Neural progenitor cell (in vitro differentiated cells): Measurements from ENCODE around the gene MACO1. TPM values are rescaled to one million over a fixed set of nuclear protein-coding genes. Genes with fewer than 3 reads are reported as not detected.

Experiments
- DNase-seq: peaks from one replicate; pipeline ENCODE4 v3.0.0-alpha.2; 2016; ENCODE audit warnings: low spot score
- H2AFZ ChIP-seq: fragments of 200-600 bp; sonication (generic); replicated peaks from 2 replicates; pipeline ENCODE4 v1.6.1; 2016; ENCODE audit warnings: antibody characterized with exemption
- H3F3A ChIP-seq: fragments of 200-600 bp; sonication (generic); 2 replicates; pipeline ENCODE4 v1.6.1; 2016; ENCODE audit warnings: antibody characterized with exemption, low read depth
- H3K27ac ChIP-seq: fragments of 200-600 bp; sonication (generic); 2 replicates; pipeline ENCODE4 v1.5.1; 2016; ENCODE audit warnings: mild to moderate bottlenecking
- H3K27me3 ChIP-seq: fragments of 200-600 bp; sonication (generic); 2 replicates; pipeline ENCODE4 v1.6.1; 2016; ENCODE audit warnings: mild to moderate bottlenecking, moderate library complexity
- H3K36me3 ChIP-seq: fragments of 200-600 bp; sonication (generic); 2 replicates; pipeline ENCODE4 v1.5.1; 2016
- H3K4me1 ChIP-seq: fragments of 200-600 bp; sonication (generic); 2 replicates; pipeline ENCODE4 v1.6.1; 2016; ENCODE audit warnings: mixed run types
- H3K4me2 ChIP-seq: fragments of 200-600 bp; sonication (generic); 2 replicates; pipeline ENCODE4 v1.6.1; 2016
- H3K4me3 ChIP-seq: fragments of 200-600 bp; sonication (generic); 2 replicates; pipeline ENCODE4 v1.5.1; 2016
- H3K79me2 ChIP-seq: fragments of 200-600 bp; sonication (generic); 2 replicates; pipeline ENCODE4 v1.6.1; 2016; ENCODE audit warnings: low read depth
- H3K9ac ChIP-seq: fragments of 200-600 bp; sonication (generic); 2 replicates; pipeline ENCODE4 v1.6.1; 2016
- H3K9me3 ChIP-seq: fragments of 200-600 bp; sonication (generic); 2 replicates; pipeline ENCODE4 v1.5.1; 2016; ENCODE audit warnings: low read depth
- H4K20me1 ChIP-seq: fragments of 200-600 bp; sonication (generic); 2 replicates; pipeline ENCODE4 v1.6.1; 2016; ENCODE audit warnings: low read depth
- H3K27ac Mint-ChIP-seq: 3 replicates; pipeline ENCODE4 v1.8.0; 2021; ENCODE audit warnings: mixed read lengths
- H3K27me3 Mint-ChIP-seq: 2 replicates; pipeline ENCODE4 v1.8.0; 2022; ENCODE audit warnings: low read depth, mild to moderate bottlenecking, inconsistent platforms, moderate library complexity, mixed read lengths; ENCODE audit not compliant: insufficient read depth
- H3K36me3 Mint-ChIP-seq: 3 replicates; pipeline ENCODE4 v1.8.0; 2021; ENCODE audit warnings: mixed read lengths
- H3K4me1 Mint-ChIP-seq: 3 replicates; pipeline ENCODE4 v1.8.0; 2021; ENCODE audit warnings: mixed read lengths
- H3K4me3 Mint-ChIP-seq: 3 replicates; pipeline ENCODE4 v1.8.0; 2021; ENCODE audit warnings: mild to moderate bottlenecking, moderate library complexity, mixed read lengths
- H3K9me3 Mint-ChIP-seq: 3 replicates; pipeline ENCODE4 v1.8.0; 2020; ENCODE audit warnings: mixed read lengths
- CTCF ChIP-seq: fragments of 200-600 bp; sonication (generic); IDR thresholded peaks from 2 replicates; pipeline ENCODE4 v1.5.1; 2017; ENCODE audit warnings: antibody characterized with exemption, mild to moderate bottlenecking
- EZH2 ChIP-seq: fragments of 200-600 bp; sonication (generic); IDR thresholded peaks from 2 replicates; pipeline ENCODE4 v1.6.1; 2017; ENCODE audit warnings: antibody characterized with exemption, mild to moderate bottlenecking, moderate library complexity
- EZH2phosphoT487 ChIP-seq: fragments of 200-600 bp; sonication (generic); IDR thresholded peaks from 2 replicates; pipeline ENCODE4 v1.6.1; 2017; ENCODE audit warnings: antibody characterized with exemption
- total RNA-seq: library from RNA; depleted of rRNA; stranded (reverse); fragments of >200 nt; gene quantifications from 2 replicates; pipeline ENCODE4 v1.2.3, GENCODE V29; 2015; ENCODE audit warnings: low replicate concordance

The MACO1 gene
- total RNA-seq, 1 donor from 2014 or later: 17.7 TPM

DNA sequence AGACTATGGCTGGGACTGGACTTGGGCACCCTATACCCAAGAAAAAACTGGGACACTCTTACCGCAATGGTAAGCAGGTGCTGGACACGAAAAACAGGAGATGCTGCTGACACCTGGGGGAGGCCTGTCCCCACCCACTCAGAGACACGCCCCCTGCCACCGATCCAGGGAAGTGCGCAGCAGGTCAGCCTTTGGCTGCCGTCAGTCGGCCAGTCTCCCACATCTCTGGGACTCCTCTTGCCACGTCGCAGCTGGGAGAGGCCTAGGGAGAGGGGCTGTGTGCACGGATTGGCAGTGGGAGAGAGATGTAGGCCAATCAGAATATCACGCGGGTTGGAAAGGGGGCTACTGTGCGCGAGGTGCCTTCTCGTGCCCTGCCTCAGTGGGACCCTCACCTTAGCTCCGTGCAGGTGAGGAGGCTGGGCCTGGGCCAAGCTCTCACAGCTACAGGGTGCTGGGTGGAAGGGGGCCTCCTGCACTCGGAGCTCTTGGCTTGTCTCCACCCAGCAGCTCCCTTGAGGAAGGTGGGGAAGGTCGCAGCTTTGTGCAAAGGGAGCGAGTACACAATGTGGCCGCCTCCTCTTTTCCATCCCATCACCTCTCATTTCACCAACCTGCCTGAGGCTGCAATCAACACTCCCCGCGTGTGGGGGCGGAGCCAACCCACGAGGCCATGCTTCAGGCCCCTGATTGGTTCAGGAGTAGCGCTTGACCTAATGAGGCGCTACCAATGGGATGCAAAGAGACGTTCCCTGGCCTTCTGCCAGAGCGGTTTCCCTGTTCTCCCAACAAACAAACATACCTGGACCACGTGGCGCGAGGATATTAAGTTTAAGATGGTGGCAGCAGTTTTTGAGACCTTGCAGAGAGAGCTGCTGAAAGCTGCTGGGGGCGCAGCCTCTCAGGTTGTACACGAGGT, 87.0 kb downstream of the MACO1 start:
- Histone ChIP-seq H3K36me3 (no peaks in the 10 kb centered on the region), H3K79me2 (no peaks in the 10 kb centered on the region), H3K9ac (no peak overlapping the region), H3F3A (no peaks in the 10 kb centered on the region), H3K27me3 (no peaks in the 10 kb centered on the region), H4K20me1 (no peaks in the 10 kb centered on the region), H3K27ac (no peak overlapping the region), H3K9me3 (no peaks in the 10 kb centered on the region), H3K4me1 (no peaks in the 10 kb centered on the region), H2AFZ (peak overlapping the region; percentile 19), H3K4me2 (no peak overlapping the region), H3K4me3 (no peak overlapping the region)
- Mint-ChIP-seq H3K9me3 (peaks cover 3% of the 10 kb centered on the region), H3K36me3 (no peaks in the 10 kb centered on the region), H3K4me3 (no peak overlapping the region), H3K27me3 (no peaks in the 10 kb centered on the region), H3K4me1 (peaks cover 13% of the 10 kb centered on the region), H3K27ac (no peak overlapping the region)
- TF ChIP-seq CTCF: no peak
- TF ChIP-seq EZH2phosphoT487: no peak
- TF ChIP-seq EZH2: no peak
- DNase-seq: peak; percentile 23

DNA sequence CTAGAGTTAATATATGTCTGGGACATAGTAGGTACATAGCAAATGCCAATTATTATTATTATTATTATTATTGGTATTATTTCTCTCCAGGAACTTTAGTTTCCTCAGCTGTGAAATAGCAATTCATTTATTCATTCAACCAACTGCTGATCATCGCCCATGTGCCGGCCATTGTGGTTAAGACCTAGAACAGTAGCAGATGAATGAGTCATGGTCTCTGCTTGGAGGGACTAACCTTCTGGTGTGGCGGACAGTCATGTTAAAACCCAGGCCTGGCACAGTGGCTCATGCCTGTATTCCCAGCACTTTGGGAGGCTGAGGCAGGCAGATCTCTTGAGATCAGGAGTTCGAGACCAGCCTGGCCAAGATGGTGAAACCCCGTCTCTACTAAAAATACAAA, 88.9 kb downstream of the MACO1 start:
- H3K27ac ChIP-seq: no peak overlapping the region
- no peak overlapping the region for H3K27ac Mint-ChIP-seq
- H4K20me1 ChIP-seq: no peaks in the 10 kb centered on the region
- H3K27me3 ChIP-seq: no peaks in the 10 kb centered on the region
- TF ChIP-seq CTCF (no peak), EZH2 (no peak), EZH2phosphoT487 (no peak)
- H3K4me2 ChIP-seq: no peak overlapping the region
- H3F3A ChIP-seq: no peaks in the 10 kb centered on the region
- H3K4me3 Mint-ChIP-seq: no peak overlapping the region
- peaks cover 19% of the 10 kb centered on the region for H3K4me1 Mint-ChIP-seq
- H3K9me3 Mint-ChIP-seq: peaks cover 2% of the 10 kb centered on the region
- no peak for DNase-seq
- H2AFZ ChIP-seq: no peak overlapping the region
- no peak overlapping the region for H3K9ac ChIP-seq
- no peaks in the 10 kb centered on the region for H3K4me1 ChIP-seq
- H3K27me3 Mint-ChIP-seq: peaks cover 2% of the 10 kb centered on the region
- no peaks in the 10 kb centered on the region for H3K36me3 ChIP-seq
- no peaks in the 10 kb centered on the region for H3K9me3 ChIP-seq
- no peak overlapping the region for H3K4me3 ChIP-seq
- no peaks in the 10 kb centered on the region for H3K79me2 ChIP-seq
- H3K36me3 Mint-ChIP-seq: no peaks in the 10 kb centered on the region

DNA sequence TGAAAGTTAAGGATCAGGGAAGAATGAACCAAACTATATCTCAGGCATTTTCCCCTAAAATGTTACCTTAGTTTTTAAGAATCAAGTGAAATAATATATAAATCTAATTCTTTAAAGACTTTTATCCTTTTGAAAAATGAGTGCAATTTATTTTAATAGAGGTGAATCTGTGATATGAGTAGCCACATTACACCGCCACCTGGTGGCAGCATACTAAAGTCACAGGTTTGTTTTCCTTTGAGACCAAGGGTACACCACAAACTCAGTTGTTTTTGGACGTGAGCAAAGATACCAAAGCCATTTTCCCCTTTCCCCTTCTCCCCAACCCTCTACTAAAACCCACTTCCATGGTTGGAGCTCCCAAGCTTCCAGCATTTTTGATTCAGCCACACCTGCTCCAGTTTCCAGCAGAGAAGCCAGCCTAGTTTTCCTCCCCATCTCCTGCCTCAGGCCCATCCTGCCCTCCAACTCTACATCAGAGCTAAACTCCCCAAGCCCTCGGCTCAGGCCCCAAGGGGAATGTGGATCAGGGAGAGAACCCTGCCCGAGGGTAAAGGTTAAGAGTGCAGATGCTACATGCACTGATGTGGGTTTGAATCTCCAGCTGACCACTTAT, 89.9 kb downstream of the MACO1 start:
- Mint-ChIP-seq H3K4me1 (peaks cover 19% of the 10 kb centered on the region), H3K9me3 (peaks cover 2% of the 10 kb centered on the region), H3K27me3 (peaks cover 2% of the 10 kb centered on the region), H3K4me3 (no peak overlapping the region), H3K36me3 (no peaks in the 10 kb centered on the region), H3K27ac (peak overlapping the region; percentile 70)
- H3K27ac ChIP-seq: no peak overlapping the region
- H3K4me1 ChIP-seq: no peaks in the 10 kb centered on the region
- no peaks in the 10 kb centered on the region for H3K27me3 ChIP-seq
- no peaks in the 10 kb centered on the region for H4K20me1 ChIP-seq
- DNase-seq: peak; percentile 72
- no peak overlapping the region for H3K4me2 ChIP-seq
- peak overlapping the region; percentile 86 for H2AFZ ChIP-seq
- no peak overlapping the region for H3K9ac ChIP-seq
- TF ChIP-seq CTCF (peak; percentile 87), EZH2phosphoT487 (no peak), EZH2 (no peak)
- no peaks in the 10 kb centered on the region for H3K79me2 ChIP-seq
- no peaks in the 10 kb centered on the region for H3K9me3 ChIP-seq
- no peak overlapping the region for H3K4me3 ChIP-seq
- H3K36me3 ChIP-seq: no peaks in the 10 kb centered on the region
- no peaks in the 10 kb centered on the region for H3F3A ChIP-seq
